Measurements from ENCODE around the gene HSPA12A.

HSPA12A gene

GRCh38 chr10:116636385-116636784 lies 106.0 kb downstream of the HSPA12A start:
- no peaks in the 10 kb centered on the region for H3K79me2 ChIP-seq (ENCODE audit: low read length)
- H3K4me1 ChIP-seq (ENCODE audit: low read length) = no peaks in the 10 kb centered on the region
- no peak overlapping the region for H3K4me3 ChIP-seq (ENCODE audit: low read length)
- H4K20me1 ChIP-seq (ENCODE audit: insufficient read depth, low read length) = no peaks in the 10 kb centered on the region
- DNase-seq = no peak
- H3F3A ChIP-seq (ENCODE audit: insufficient read depth, low read length) = no peaks in the 10 kb centered on the region
- H3K36me3 ChIP-seq (replicated peaks; ENCODE audit: insufficient read depth, low read length) = no peaks in the 10 kb centered on the region
- no peaks in the 10 kb centered on the region for H3K27me3 ChIP-seq (replicated peaks; ENCODE audit: insufficient read depth, low read length)
- TF ChIP-seq CTCF (IDR thresholded peaks at IDR 0.05; ENCODE audit: low read length) (no peak), EZH2 (optimal IDR thresholded peaks at IDR 0.05; ENCODE audit: low read depth, low read length) (no peak), EZH2phosphoT487 (IDR thresholded peaks at IDR 0.05; ENCODE audit: low read length) (no peak)
- no peaks in the 10 kb centered on the region for H3K9me2 ChIP-seq (replicated peaks; ENCODE audit: insufficient read depth, low read length)
- no peaks in the 10 kb centered on the region for H3K9me3 ChIP-seq (replicated peaks; ENCODE audit: insufficient read depth, low read length)
- no peak overlapping the region for H3K27ac ChIP-seq (ENCODE audit: low read length)
- H3K4me2 ChIP-seq (ENCODE audit: low read depth, low read length) = no peak overlapping the region
- H2AFZ ChIP-seq (ENCODE audit: low read length) = no peak overlapping the region
- H3K9ac ChIP-seq (ENCODE audit: low read length) = no peak overlapping the region

- no peaks in the 10 kb centered on the region for H3F3A ChIP-seq (ENCODE audit: insufficient read depth, low read length)
- no peaks in the 10 kb centered on the region for H3K9me3 ChIP-seq (replicated peaks; ENCODE audit: insufficient read depth, low read length)
- H3K4me1 ChIP-seq (ENCODE audit: low read length) = no peaks in the 10 kb centered on the region
- H3K27ac ChIP-seq (ENCODE audit: low read length) = no peak overlapping the region
- no peaks in the 10 kb centered on the region for H3K79me2 ChIP-seq (ENCODE audit: low read length)
- no peaks in the 10 kb centered on the region for H4K20me1 ChIP-seq (ENCODE audit: insufficient read depth, low read length)
- H3K4me2 ChIP-seq (ENCODE audit: low read depth, low read length) = no peak overlapping the region
- no peaks in the 10 kb centered on the region for H3K9me2 ChIP-seq (replicated peaks; ENCODE audit: insufficient read depth, low read length)
- H2AFZ ChIP-seq (ENCODE audit: low read length) = no peak overlapping the region
- H3K27me3 ChIP-seq (replicated peaks; ENCODE audit: insufficient read depth, low read length) = no peaks in the 10 kb centered on the region
- H3K9ac ChIP-seq (ENCODE audit: low read length) = no peak overlapping the region
- TF ChIP-seq EZH2phosphoT487 (IDR thresholded peaks at IDR 0.05; ENCODE audit: low read length) (no peak), CTCF (IDR thresholded peaks at IDR 0.05; ENCODE audit: low read length) (no peak), EZH2 (optimal IDR thresholded peaks at IDR 0.05; ENCODE audit: low read depth, low read length) (no peak)
- no peaks in the 10 kb centered on the region for H3K36me3 ChIP-seq (replicated peaks; ENCODE audit: insufficient read depth, low read length)
- no peak for DNase-seq
- no peak overlapping the region for H3K4me3 ChIP-seq (ENCODE audit: low read length)
These were observed 108.0 kb downstream of the HSPA12A start for GRCh38 chr10:116634126-116634975.

DNA sequence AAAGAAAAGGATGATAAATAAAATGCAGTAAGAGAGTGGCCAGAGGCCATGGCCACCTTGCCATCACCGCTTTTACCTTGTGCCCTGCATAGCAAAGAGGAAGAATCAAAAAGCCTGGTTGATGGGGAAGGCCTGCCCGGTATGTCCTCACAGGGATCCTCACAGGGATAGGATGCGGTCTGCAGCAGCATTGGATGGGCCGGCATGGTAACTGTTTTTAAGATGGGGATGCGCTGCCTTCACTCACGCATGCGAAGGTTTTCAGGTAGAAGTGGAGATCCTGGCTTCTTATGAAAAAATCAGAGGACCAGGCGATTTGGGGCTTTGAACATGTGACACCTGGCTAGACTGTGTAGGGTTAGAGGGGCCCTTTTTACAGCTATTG lies 109.2 kb downstream of the HSPA12A start:
- Histone ChIP-seq H3K9ac (ENCODE audit: low read length) (no peak overlapping the region), H3K4me1 (ENCODE audit: low read length) (no peaks in the 10 kb centered on the region), H3F3A (ENCODE audit: insufficient read depth, low read length) (no peaks in the 10 kb centered on the region), H3K27me3 (replicated peaks; ENCODE audit: insufficient read depth, low read length) (no peaks in the 10 kb centered on the region), H3K4me3 (ENCODE audit: low read length) (no peak overlapping the region), H3K79me2 (ENCODE audit: low read length) (no peaks in the 10 kb centered on the region), H3K4me2 (ENCODE audit: low read depth, low read length) (no peak overlapping the region), H2AFZ (ENCODE audit: low read length) (no peak overlapping the region), H3K9me3 (replicated peaks; ENCODE audit: insufficient read depth, low read length) (no peaks in the 10 kb centered on the region), H4K20me1 (ENCODE audit: insufficient read depth, low read length) (no peaks in the 10 kb centered on the region), H3K27ac (ENCODE audit: low read length) (no peak overlapping the region), H3K36me3 (replicated peaks; ENCODE audit: insufficient read depth, low read length) (no peaks in the 10 kb centered on the region), H3K9me2 (replicated peaks; ENCODE audit: insufficient read depth, low read length) (no peaks in the 10 kb centered on the region)
- no peak for DNase-seq
- TF ChIP-seq CTCF (IDR thresholded peaks at IDR 0.05; ENCODE audit: low read length) (no peak), EZH2 (optimal IDR thresholded peaks at IDR 0.05; ENCODE audit: low read depth, low read length) (no peak), EZH2phosphoT487 (IDR thresholded peaks at IDR 0.05; ENCODE audit: low read length) (no peak)

Measured in MM.1S (cell line).